PC-9 (cell line): ENCODE data around the gene AVPI1. TPM values are rescaled to one million over a fixed set of nuclear protein-coding genes. Genes with fewer than 3 reads are reported as not detected.

Source experiments
- BruUV-seq: library from RNA; stranded (reverse); fragments of 400-500 nt; replicated peaks from 2 replicates; lab custom pipeline; 2021; lab: Mats Ljungman, UMichigan
- CTCF ChIA-PET: fragments of 300-600 bp; sonication (Branson Sonifier 250); formaldehyde crosslinking; loops from one replicate; lab custom pipeline; 2022; ENCODE audit warnings: antibody characterized with exemption; lab: Charles Lee
- POLR2A ChIA-PET: fragments of 300-600 bp; sonication (Branson Sonifier 250); formaldehyde crosslinking; loops from one replicate; lab custom pipeline; 2022; ENCODE audit warnings: antibody characterized with exemption; ENCODE audit not compliant: unreplicated experiment; lab: Charles Lee
- DNase-seq, 2 experiments: peaks; one replicate each; pipeline versions ENCODE4 v3.0.0 to v3.0.0-alpha.2; 2015 to 2022; ENCODE audit warnings: mixed read lengths in 1 of 2
- H2AFZ ChIP-seq: fragments of 200-600 bp; sonication (generic); 2 replicates; pipeline ENCODE4 v1.8.1; 2017; ENCODE audit warnings: antibody characterized with exemption
- H3F3A ChIP-seq: fragments of 200-600 bp; sonication (generic); 2 replicates; pipeline ENCODE4 v1.8.1; 2017; ENCODE audit warnings: antibody characterized with exemption, mild to moderate bottlenecking, low read depth; ENCODE audit not compliant: insufficient read depth
- H3K27ac ChIP-seq: fragments of 200-600 bp; sonication (generic); 2 replicates; pipeline ENCODE4 v1.6.1; 2016; ENCODE audit warnings: mixed run types
- H3K27me3 ChIP-seq: fragments of 200-600 bp; sonication (generic); 2 replicates; pipeline ENCODE4 v1.6.1; 2016; ENCODE audit warnings: low read depth, mixed run types; ENCODE audit not compliant: insufficient read depth
- H3K36me3 ChIP-seq: fragments of 200-600 bp; sonication (generic); 2 replicates; pipeline ENCODE4 v1.6.1; 2016; ENCODE audit warnings: low read depth, mixed run types
- H3K4me1 ChIP-seq: fragments of 200-600 bp; sonication (generic); replicated peaks from 2 replicates; pipeline ENCODE4 v1.6.1; 2016; ENCODE audit warnings: mixed run types; ENCODE audit not compliant: insufficient read depth
- H3K4me2 ChIP-seq: fragments of 200-600 bp; sonication (generic); 2 replicates; pipeline ENCODE4 v1.6.1; 2017; ENCODE audit warnings: mixed run types
- H3K4me3 ChIP-seq: fragments of 200-600 bp; sonication (generic); 2 replicates; pipeline ENCODE4 v1.6.1; 2016; ENCODE audit warnings: mixed run types
- H3K79me2 ChIP-seq: fragments of 200-600 bp; sonication (generic); 2 replicates; pipeline ENCODE4 v1.6.1; 2017; ENCODE audit warnings: low read depth, mixed run types
- H3K9me2 ChIP-seq: fragments of 200-600 bp; sonication (generic); 2 replicates; pipeline ENCODE4 v1.8.1; 2017; ENCODE audit warnings: mild to moderate bottlenecking; ENCODE audit not compliant: insufficient read depth
- H3K9me3 ChIP-seq: fragments of 200-600 bp; sonication (generic); 2 replicates; pipeline ENCODE4 v1.8.1; 2016; ENCODE audit warnings: low read depth; ENCODE audit not compliant: insufficient read depth
- H4K20me1 ChIP-seq: fragments of 200-600 bp; sonication (generic); 2 replicates; pipeline ENCODE4 v1.8.1; 2017; ENCODE audit not compliant: insufficient read depth
- CTCF ChIP-seq: fragments of 200-600 bp; sonication (generic); conservative IDR thresholded peaks from 2 replicates; pipeline ENCODE4 v1.6.1; 2017; ENCODE audit warnings: mixed run types, antibody characterized with exemption, mild to moderate bottlenecking, moderate library complexity
- EZH2 ChIP-seq: fragments of 200-600 bp; sonication (generic); IDR thresholded peaks from 2 replicates; pipeline ENCODE4 v1.8.0; 2017; ENCODE audit warnings: antibody characterized with exemption, low read depth
- intact Hi-C: fragments of 100-400 bp; cut with micrococcal nuclease; formaldehyde crosslinking; loops from one replicate; pipeline ENCODE4 v1.10.0; 2022; ENCODE audit not compliant: unreplicated experiment
- total RNA-seq: library from RNA; stranded (reverse); gene quantifications from 2 replicates; pipeline ENCODE4 v1.2.3, GENCODE V29; 2021

Gene AVPI1
- total RNA-seq, 1 experiment from 2014 or later: 20.5 TPM

GRCh38 chr10:97632949-97633884 is 53.8 kb downstream of the AVPI1 start, which contains the start of gene MORN4:
Gene MORN4, minus strand, starts transcription at chr10:97633500. Its CDS starts 13,847 bp downstream, at chr10:97619653.
- no TSS peak for BruUV-seq
- ChIA-PET CTCF (interaction anchor here (0.5 kb wide), 1 partner anchor 16 kb away, joined by 12 read pairs; no protein-coding TSS in a partner anchor), POLR2A (interaction anchor here (0.5 kb wide), 1 partner anchor 15 kb away, joined by 4 read pairs; no protein-coding TSS in a partner anchor)
- DNase-seq: peak; percentile 72 to 84
- TF ChIP-seq CTCF (no peak), EZH2 (no peak)
- Histone ChIP-seq H3K36me3 (no peaks in the 10 kb centered on the region), H3K27ac (no peak within 1 kb of the TSS), H3K4me2 (peak within 1 kb of the TSS; percentile 84), H3K4me3 (peak within 1 kb of the TSS; percentile 83), H4K20me1 (no peaks in the 10 kb centered on the region), H3K27me3 (no peaks in the 10 kb centered on the region), H3K4me1 (no peaks in the 10 kb centered on the region), H3K9me3 (no peaks in the 10 kb centered on the region), H3K79me2 (0 out of 2 replicates have a peak, but pooled peaks cover 4% of the 10 kb centered on the region), H2AFZ (peak within 1 kb of the TSS; percentile 90), H3F3A (peaks cover under 1% of the 10 kb centered on the region; the same call in 1 of the 2 replicates), H3K9me2 (no peaks in the 10 kb centered on the region)
- intact Hi-C loops: no loop called here

GRCh38 chr10:97631098-97631497 is 55.9 kb downstream of the AVPI1 start:
- H3K4me2 ChIP-seq: no peak overlapping the region
- H3K27me3 ChIP-seq: no peaks in the 10 kb centered on the region
- no peaks in the 10 kb centered on the region for H3K36me3 ChIP-seq
- no peak overlapping the region for H3K4me3 ChIP-seq
- no peaks in the 10 kb centered on the region for H3K9me2 ChIP-seq
- H3F3A ChIP-seq: no peaks in the 10 kb centered on the region
- H3K27ac ChIP-seq: no peak overlapping the region
- no peaks in the 10 kb centered on the region for H3K9me3 ChIP-seq
- H3K79me2 ChIP-seq: 0 out of 2 replicates have a peak, but pooled peaks cover 4% of the 10 kb centered on the region
- TF ChIP-seq EZH2 (no peak), CTCF (no peak)
- ChIA-PET POLR2A (no interaction called here), CTCF (no interaction called here)
- intact Hi-C loops: no loop called here
- no peak overlapping the region for H2AFZ ChIP-seq
- no peak for DNase-seq
- H3K4me1 ChIP-seq: no peaks in the 10 kb centered on the region
- BruUV-seq: no TSS peak
- no peaks in the 10 kb centered on the region for H4K20me1 ChIP-seq

GRCh38 chr10:97629289-97629688 is 57.8 kb downstream of the AVPI1 start:
- DNase-seq: no peak
- CTCF ChIA-PET: no interaction called here
- no peaks in the 10 kb centered on the region for H3K9me3 ChIP-seq
- no peak overlapping the region for H3K4me3 ChIP-seq
- H2AFZ ChIP-seq: no peak overlapping the region
- 0 out of 2 replicates have a peak, but pooled peaks cover 4% of the 10 kb centered on the region for H3K79me2 ChIP-seq
- intact Hi-C loops: no loop called here
- H3K4me1 ChIP-seq: no peaks in the 10 kb centered on the region
- H3K27me3 ChIP-seq: no peaks in the 10 kb centered on the region
- H3K9me2 ChIP-seq: no peaks in the 10 kb centered on the region
- H3K27ac ChIP-seq: no peak overlapping the region
- no peaks in the 10 kb centered on the region for H3F3A ChIP-seq
- no peak overlapping the region for H3K4me2 ChIP-seq
- no peaks in the 10 kb centered on the region for H3K36me3 ChIP-seq
- H4K20me1 ChIP-seq: no peaks in the 10 kb centered on the region
- no TSS peak for BruUV-seq
- POLR2A ChIA-PET: no interaction called here
- TF ChIP-seq EZH2 (no peak), CTCF (no peak)
